H4 (cell line): Measurements from ENCODE around the gene CCDC137. TPM values are rescaled to one million over a fixed set of nuclear protein-coding genes. Genes with fewer than 3 reads are reported as not detected.
"Not testable (repeated sequence)": the region's sequence is repeated elsewhere in the genome, so short reads cannot be mapped to it uniquely, and the experiment has no call there.

Experiments used
- DNase-seq: peaks from one replicate; pipeline ENCODE4 v3.0.0-alpha.2; 2015; ENCODE audit warnings: low spot score
- total RNA-seq: library from RNA; depleted of rRNA; stranded (reverse); fragments of >200 nt; shearing (Covaris generic); gene quantifications from 2 replicates; pipeline ENCODE4 v1.2.3, GENCODE V29; 2014

The CCDC137 gene
- total RNA-seq, 1 experiment from 2014 or later, result 10.7 TPM

DNA sequence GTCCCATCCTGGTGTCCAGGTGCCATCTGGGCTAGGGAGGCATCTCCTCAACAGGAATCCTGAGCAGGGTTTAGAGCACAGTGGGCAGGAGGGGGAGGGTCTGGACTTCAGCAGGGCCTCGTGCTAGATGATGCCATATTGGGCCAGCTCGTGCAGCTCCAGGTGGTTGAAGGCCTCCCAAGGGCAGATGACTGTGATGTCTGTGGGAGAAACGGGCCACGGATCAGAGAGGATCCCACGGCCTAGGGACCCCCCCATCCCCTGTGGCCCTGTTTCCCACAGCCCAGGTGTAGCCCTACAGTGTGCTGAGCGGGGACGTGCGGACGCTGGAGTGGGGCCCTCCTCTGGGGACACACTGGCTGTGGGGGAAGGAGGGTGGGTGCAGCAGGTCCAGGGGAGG is 15.6 kb upstream of the CCDC137 start:
- DNase-seq, result no peak

DNA sequence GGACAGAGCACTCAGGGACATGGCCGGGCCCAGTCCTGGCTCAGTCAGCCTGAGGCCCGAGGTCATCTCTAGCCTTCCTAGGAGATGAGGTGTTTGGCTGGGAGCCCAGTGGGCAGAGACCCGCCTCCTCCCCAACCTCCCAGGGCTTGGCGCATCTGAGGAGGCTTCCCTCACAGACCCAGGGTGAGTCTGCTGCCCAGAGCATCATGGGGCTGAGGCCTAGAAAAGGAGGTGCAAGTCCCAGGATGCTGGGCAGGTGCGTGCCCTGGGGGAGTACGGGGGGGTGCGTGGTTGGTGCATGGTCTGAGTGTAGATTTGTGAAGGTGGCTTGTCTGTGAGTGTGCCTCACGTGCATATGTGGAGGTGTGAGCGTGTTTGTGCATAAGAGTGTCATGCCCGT is 14.8 kb upstream of the CCDC137 start:
- peak; percentile 48 for DNase-seq

DNA sequence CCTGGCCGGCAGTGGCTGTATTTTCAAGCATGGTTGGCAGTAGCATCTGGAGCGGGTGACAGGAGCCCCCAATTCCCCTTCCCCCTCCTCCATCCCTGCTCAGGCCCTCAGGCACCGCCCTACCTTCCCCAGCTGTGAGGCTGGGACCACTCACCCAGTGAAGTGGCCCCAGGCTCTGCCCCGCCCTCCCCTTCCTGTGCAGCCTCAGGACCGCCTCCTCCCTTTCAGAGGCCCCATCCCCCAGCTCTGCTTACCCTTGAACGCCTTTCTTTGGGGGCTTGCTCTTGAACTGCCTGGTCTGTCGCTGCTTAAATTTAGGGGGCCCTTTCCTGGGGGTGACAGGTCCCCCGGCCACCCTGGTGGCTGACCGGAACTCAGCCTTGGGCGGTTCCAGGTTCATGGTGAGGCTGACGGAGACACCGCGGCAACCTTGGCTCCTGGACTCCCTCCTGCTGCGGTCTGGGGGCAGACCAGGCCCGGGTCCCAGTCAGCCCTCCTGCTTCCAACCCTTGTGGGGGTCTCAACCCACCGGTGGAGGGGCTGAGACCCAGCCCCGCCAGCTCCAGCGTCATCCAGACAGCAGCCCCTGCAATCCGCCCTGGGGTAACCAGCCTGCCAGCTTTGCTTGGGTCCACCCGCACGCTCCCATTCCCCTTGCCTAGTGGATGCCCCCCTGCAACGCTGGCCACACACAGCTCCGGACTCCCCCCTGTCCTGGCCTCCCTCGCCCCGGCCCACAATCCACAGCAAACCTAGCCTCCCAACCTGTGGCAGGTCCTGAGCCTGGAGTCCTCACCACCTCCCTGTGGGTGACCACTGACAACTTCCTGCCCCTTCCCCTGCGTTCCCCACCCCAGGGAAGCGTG is 13.4 kb upstream of the CCDC137 start:
- no peak for DNase-seq

DNA sequence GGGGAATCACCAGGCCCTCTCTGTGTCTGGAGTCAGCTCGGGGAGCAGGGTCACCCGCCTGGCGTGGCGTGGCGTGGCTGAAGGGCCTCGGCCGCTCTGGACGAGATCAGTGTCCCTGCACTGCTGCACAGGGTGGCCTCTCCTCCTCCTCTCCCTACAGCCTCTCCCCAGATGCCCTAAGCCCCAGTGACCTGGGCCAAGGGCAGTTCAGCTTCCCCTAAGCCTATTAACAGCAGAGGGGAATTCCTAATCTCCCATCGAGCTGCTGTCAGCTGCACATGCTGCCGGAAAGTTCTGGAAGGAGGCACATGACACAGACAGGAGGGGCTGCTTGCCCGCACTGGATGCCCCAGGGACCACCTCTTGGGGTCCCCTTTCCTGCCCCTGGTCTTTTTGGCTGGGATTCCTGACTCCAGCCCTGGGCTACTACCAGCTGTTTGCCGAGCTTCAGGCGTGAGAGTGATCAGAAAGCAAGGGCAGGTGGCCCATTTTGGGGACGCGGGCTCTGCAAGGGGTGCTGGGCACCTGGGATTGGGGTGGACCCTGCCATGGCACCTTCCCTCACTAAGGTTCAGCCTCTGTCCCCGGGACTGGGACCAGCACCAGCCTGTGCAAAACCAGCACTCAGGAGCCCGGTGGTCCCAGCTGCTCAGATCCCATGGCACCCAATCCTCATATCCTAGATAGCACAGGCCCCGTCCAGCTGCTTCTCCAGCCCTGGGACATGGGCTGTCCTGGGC is 11.0 kb upstream of the CCDC137 start:
- DNase-seq, result no peak

DNA sequence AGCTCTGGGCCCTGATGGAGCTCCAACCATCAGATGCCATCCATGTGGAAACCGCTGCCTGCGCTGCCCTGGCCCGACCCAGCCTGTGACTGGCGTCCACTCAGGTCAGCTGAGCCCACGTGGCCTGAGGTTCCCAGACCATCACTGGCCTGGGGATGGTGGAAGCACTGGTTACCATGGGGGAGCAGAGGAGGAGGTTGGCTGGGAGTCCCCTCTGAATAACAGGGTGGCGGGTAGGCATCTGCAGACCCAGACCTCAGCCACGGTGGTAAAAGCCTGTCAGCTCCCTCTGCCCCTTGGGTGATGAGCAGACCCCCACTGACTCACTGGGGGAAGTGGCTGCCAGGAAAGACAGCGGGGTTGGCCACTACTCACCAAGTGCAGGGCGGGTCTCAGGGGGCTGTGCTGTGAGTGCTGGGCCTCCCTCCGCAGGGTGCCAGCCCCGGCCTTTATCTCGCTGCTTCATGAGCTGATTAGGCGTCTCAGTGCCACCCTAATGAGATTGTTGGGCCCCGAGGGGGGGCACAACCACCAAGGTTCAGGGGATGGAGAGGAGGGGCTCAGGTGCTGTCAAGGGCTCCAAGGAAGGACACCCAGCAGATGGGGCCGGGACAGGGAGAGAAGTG is 10.3 kb upstream of the CCDC137 start, which contains the start of gene PDE6G:
Gene PDE6G, minus strand, starts transcription at position 425 of the 626 bp plus-strand sequence. CDS start 3,237 bp downstream, outside the sequence.
- DNase-seq, result no peak

DNA sequence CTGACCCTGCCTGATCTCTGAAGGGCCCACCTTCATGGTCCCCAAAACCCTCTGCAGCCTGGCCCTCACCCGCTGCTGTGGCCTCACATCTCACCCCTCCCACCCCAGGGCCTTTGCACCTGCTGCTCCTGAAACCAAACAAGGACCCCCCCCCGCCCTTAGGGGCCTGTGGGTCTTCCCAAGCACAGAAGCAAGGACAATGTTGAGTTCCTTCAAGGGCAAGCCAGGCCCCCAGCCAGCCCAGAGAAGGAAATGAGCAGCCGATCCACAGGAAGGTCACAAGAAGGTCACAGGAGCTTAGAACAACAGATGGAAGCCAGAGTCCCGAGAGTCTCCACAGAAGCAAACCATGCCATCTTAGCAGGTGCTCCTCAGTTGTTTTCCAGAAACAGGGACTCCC is 9.7 kb upstream of the CCDC137 start:
- DNase-seq, result no peak

DNA sequence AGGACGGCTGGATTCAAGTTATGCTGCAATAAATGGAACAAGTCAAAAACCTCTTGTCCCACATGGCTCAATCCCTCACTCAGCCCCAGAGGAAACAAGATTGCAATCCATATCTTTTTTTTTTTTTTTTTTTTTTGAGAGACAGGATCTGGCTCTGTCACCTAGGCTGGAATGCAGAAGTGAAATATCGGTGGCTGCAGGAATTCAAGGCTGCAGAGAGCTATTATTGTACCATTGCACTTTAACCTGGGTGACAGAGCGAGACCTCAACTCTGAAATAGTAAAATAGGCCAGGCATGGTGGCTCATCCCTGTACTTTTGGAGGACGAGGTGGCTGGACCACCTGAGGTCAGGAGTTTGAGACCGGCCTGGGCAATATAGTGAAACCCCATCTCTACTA is 7.5 kb upstream of the CCDC137 start:
- no peak for DNase-seq

DNA sequence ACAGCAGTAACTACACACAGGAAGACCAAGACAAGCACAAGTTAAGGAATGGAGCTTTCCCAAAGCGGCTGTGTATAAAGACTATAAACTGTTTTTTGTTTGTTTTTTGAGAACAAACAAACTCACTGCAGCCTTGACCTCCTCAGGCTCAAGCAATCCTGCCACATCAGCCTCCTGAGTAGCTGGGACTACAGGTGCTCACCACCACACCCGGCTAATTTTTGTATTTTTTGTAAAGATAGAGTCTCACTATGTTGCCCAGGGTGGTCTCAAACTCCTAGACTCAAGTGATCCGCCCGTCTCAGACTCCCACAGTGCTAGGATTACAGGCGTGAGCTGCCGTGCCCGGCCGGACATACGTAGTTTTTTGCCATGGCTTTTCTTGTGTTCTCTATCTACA is 6.1 kb upstream of the CCDC137 start:
- DNase-seq, result no peak

DNA sequence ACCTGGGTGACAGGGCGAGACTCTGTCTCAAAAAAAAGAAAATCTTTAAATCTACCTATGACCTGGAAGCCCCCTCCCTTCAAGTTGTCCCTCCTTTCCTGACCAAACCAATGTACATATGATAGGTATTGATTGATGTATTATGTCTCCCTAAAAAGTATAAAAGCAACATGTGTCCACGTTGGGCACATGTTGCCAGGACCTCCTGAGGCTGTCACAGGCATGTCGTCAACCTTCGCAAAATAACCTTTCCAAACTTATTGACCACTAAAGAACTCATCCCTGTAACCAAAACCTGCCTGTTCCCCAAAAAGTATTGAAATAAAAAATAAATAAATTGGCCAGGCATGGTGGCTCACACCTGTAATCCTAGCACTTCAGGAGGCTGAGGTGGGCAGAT is 4.5 kb upstream of the CCDC137 start:
- no peak for DNase-seq

DNA sequence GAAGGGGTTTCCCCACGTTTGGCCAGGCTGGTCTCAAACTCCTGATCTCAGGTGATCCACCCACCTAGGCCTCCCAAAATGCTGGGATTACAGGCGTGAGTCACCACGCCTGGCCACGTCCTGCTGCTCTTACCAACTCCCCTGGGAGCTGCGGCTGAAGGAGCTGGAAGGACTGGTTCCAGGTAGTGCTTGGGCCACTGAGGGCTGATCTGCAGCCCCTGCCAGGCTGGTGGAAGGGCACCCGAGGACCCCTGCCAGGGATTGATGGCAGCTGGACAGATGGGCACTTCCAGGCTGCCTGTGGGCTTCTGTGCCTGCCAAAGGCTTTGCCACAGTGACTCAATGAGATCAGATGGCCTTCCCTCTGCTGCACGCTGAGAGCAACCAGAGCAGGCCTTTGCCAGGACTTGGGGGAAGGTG is 2.5 kb upstream of the CCDC137 start:
- no peak for DNase-seq

DNA sequence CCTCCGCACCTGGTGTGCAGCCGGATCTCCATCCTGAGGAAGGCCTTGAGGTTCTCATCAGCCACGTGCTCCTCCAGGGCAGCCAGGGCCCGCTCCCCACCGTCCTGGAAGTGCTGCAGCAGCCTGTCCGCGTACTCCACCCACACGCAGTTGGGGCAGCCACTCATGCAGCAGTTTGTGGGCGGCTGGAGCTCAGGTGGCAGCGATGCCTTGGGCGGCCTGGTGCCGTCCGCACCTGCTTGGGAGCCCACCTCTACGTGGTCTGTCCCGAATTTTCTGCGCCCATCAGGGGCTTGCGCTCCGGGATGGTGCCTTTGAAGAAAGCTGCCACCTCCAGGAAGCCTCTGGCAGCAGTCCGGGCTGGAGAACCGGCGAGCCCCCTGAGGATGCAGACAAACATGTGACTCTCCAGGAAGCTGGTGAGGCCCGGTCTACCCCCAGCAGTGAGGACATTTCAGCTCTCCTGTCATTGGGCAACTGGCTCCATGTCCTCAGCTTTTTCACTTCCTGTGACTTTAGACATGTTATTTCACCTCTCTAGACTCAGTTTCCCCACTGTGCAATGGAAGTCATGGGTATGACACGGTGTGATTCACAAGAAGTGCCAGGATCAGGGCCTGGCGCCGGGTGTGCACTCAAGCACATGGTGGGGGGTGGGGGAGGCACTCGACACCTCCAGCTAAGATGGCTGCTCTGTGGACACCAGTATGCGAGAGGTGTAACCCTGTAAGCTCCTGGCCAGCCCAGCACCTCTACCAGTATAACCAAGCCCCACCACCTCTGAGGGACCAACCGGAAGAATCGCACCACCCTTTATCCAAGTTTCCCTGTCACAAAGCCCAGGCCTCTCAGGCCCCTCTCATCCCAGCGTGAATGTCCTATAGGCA is 1.1 kb upstream of the CCDC137 start:
- no peak for DNase-seq

DNA sequence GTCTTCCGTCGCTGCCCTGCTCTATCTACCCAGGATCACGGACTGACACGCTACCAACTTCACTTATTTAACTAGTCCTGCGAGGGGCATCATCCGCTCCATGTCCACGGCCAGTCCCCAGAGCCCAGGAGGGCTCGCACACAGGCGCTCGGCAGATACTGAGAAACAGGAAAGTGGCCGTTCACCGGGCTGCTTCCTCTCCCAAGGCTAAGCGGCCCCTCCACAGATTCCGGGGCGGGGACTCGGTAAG is 520 bp upstream of the CCDC137 start:
- DNase-seq, result no peak

DNA sequence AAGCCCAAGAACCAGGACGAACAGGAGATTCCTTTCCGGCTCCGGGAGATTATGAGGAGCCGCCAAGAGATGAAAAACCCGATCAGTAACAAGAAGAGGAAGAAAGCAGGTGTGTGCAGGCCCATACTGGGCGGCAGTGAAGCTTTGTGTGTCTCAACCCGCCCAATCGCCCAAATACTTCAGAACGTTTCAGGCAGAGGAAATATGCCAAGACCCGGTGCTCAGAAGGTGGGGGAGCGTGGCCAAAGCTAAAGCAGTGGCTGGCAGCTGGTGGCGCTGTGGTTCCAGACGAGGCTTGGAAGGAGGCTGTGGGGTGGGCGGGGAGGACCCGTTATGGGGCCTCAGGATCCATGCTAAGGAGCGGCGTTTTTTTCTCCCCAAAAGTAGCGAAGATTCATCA is 1.2 kb downstream of the CCDC137 start:
- no peak for DNase-seq

DNA sequence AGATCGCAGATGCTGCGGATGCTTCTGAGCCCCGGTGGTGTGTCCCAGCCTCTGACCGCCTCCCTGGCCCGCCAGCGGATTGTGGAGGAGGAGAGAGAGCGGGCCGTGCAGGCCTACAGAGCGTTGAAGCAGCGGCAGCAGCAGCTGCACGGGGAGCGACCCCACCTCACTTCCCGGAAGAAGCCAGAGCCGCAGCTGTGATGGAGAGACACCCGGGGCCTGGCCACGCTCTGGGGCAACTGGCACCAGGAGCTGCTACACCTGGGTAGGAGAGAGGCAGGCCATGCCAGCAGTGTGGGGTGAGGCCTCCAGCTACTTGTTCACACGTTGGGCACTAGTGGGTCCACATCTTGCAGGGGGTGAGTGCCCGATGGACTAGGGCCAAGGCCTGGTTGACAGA is 6.0 kb downstream of the CCDC137 start:
- DNase-seq, result no peak

DNA sequence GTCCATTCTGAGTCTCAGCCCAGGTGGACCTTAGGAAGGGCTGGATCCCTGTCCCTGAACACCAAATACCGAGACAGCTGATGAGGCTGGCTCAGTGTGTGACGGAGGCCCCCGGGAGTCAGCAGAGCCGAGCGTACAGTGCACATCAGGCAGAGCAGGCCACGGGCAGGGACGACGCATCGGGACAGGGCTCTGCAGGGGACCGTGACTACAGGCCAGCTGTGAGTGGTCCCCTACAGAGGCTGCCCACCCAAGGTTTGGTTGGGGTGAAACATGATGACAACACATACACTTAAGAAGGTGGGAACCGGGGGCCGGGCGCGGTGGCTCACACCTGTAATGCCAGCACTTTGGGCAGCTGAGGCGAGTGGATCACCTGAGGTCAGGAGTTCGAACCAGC is 6.4 kb downstream of the CCDC137 start:
- no peak for DNase-seq

DNA sequence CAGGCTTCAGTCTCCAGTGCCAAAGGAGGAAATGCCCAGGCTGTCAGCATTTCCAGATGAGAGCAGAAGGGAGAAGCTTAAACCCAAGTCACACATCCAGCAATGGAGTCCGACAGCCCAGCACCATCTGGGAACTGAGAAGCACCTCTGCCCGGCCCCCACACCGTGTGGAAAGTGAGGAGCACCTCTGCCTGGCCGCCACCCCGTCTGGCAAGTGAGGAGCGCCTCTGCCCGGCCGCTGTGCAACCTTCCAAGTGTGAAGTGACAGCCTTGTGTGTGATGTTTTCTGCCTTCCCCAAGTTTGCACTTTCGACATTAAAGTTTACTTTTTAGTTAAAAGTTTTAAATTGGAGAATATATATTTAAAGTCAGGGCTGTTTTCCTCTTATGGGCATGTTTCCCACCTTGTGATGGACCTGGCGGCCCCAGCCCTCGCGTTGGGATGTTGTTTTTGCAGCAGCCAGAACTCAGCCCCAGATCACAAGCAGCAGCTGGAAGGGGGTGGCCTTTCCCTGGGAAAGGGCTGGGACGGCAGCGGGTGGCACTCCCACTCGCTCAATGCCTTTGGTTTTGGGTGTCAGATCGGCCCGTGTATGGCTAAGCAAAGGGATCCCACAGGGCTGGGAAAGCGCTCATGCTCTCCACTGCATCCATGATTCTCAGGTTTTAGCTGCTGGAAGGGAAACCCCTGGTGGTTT is 7.2 kb downstream of the CCDC137 start:
- DNase-seq, result no peak

DNA sequence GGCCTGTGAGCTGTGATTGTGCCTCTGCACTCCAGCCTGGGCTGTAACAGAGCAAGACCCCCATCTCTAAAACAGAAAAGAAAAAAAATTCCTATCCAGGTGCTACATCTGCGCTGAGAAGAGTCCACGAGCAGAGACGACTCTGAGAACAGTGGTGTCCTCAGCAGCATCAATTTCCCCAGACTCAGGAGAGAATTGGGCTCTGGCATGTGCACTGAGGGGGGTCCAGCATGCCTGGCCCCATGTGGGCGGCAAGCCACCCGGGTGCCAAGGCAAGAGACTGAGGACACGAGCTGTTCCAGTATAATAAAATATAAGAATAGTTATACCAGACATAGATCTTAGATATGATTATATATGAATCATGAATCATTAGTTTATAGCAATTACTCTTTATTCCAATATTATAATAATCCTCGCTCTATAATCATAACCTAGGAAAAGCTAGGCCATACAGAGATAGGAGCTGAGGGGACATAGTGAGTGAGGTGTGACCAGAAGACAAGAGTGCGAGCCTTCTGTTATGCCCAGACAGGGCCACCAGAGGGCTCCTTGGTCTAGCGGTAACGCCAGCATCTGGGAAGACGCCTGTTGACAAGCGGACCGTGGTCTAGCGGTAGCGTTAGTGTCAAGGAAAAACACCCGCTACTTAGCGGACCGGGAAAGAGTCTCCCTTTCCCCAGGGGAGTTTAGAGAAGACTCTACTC is 9.1 kb downstream of the CCDC137 start:
- DNase-seq, result not testable (repeated sequence)

DNA sequence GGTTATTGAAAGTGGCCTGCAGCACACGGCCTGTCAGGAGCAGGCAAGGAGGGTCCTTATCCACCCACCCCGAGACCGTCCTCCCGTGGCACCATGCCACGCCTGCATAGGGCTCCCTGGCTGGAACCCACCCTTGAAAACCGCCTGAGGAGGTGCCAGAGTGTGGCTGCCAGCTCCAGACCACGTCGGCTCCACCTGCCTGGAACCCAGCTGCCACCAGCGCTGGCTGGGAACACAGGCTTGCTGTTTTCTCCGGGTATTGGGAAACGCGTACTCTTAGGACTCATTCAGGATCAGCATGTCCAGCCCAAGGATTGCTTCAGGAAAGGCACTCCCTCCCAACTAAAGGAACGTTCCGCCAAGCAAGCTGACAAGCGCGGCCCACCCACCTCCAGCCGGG is 10.4 kb downstream of the CCDC137 start:
- no peak for DNase-seq

DNA sequence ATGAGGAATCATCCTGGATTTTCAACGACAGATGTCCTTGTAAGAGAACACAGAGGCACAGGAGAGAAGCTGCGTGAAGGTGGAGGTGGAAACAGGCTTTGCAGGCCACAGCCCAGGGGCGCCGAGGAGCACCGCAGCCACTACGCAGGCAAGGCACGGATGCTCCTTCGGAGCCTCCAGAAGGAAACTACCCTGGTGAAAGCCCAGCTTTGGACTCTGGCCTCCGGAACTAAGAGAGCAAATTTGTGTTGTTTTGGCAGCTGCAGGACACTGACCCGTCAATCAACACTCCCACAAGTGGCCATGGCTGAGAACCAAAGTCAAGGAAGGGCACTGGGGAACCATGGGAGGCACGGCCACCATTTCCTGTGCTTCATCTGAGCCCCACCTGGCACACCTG is 13.6 kb downstream of the CCDC137 start:
- DNase-seq, result no peak

DNA sequence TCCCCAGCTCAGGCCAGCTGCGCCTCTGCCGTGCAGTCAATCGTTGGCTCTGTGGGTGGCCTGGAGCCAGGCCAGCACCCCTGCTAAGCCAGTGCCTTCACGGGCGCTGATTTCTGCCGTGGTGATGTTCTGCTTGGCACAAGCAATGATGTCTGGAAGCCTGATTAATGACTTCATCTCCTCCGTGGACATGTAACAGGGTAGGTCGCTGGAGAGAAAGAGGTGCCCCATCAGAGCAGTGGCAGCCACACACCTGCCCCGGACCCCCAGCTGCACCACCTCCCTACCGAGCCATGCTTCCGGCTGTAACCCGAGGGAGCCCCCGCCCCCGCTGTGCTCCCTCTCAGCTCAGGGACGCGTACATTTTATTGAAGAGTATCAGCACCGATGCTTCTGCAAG is 15.1 kb downstream of the CCDC137 start:
- DNase-seq, result no peak
